GM21723 (cell line): ENCODE measurements around the gene ELAVL1.
"Not testable (repeated sequence)": the region's sequence is repeated elsewhere in the genome, so short reads cannot be mapped to it uniquely, and the experiment has no call there.

Source experiments
- ATAC-seq: cut with Tn5 transposase; IDR thresholded peaks from one replicate; pipeline ENCODE4 v1.9.1; 2021; ENCODE audit warnings: mild to moderate bottlenecking, moderate library complexity; ENCODE audit not compliant: unreplicated experiment

The ELAVL1 gene

DNA sequence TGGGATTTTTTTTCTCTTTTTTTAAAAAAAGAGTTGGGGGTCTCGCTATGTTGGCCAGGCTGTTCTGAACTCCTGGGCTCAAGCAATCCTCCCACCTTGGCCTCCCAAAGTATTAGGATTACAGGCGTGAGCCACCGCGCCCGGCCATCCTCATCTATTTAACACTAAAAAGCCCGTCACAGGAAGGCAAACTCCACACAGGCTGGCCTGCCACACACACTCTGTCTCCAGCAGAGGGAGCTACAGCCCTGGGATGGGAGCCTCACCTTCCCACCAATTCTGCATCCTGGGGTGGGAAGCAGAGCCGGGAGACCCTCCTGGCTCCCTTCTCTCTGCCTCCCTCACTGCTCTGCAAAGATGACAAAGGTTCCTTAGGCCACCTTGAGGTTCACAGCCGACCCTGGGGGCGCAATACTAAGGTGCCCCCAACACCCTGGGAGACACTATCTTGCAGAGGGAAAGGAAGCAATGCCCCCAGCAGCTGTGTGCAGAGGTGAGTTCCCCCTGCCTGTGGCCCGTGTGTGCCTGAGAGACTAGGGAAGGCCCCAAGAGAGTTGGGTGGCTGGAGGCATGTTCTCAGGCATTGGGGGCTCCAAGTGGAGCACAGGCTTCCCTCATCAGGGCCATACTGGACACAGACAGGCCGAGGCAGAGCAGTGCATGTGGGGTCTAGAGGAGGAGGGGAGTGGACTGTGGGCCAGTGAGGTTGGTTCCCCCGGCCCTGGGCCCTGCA, 34.6 kb downstream of the ELAVL1 start:
- ATAC-seq = no peak

DNA sequence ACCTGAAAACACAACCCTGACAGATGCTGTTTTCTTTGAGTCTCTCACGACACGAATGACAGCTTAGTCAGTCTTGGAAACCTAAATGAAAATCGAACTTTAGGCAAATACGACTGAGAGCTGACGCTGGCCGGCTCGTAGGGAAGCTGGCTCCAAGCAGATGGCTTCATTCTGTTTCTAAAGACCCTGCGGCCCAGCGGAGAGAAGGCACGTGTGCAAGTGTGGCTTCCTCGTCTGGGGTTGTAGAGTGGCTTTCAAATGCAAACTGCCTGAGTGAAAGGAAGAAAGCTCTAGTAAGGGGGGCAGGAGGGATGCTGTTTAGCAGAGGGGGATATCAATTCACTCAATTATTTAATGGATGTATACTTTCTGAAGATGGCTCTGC, 35.9 kb downstream of the ELAVL1 start:
- ATAC-seq = no peak

DNA sequence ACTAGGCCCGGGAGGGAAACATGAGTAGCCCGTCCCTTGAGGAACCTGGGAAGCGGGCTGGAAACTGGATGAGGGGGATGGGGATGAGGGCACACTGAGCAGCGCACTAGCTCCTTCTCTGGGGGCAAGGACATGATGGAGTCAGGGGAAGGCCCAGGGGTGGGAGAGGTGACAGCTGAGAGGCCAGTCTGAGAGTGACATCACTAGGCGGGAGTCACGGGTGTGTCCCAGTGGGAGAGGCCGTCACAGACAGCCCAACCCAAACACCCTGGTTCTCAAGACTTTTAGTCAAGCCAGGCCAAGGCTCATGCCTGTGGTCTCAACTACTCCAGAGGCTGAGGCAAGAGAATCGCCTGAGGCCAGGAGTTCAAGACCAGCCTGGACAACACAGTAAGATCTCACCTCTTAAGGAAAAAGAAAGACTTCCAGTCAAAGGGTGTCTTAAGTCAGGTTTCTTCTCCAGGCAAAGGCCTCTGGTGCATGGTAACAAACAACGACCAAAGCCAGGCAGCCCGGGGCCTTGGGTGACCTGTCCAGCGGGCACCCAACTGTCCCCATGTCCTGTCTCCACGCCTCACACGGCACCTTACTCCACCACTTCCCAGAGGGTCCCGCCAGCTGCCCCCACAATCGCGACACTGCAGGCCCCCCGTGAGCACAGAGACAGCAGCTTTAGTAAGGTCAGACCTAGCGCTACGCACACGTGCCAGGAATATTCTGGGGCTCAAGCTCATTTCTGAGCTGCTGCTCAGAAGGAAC, 36.5 kb downstream of the ELAVL1 start:
- ATAC-seq = no peak

DNA sequence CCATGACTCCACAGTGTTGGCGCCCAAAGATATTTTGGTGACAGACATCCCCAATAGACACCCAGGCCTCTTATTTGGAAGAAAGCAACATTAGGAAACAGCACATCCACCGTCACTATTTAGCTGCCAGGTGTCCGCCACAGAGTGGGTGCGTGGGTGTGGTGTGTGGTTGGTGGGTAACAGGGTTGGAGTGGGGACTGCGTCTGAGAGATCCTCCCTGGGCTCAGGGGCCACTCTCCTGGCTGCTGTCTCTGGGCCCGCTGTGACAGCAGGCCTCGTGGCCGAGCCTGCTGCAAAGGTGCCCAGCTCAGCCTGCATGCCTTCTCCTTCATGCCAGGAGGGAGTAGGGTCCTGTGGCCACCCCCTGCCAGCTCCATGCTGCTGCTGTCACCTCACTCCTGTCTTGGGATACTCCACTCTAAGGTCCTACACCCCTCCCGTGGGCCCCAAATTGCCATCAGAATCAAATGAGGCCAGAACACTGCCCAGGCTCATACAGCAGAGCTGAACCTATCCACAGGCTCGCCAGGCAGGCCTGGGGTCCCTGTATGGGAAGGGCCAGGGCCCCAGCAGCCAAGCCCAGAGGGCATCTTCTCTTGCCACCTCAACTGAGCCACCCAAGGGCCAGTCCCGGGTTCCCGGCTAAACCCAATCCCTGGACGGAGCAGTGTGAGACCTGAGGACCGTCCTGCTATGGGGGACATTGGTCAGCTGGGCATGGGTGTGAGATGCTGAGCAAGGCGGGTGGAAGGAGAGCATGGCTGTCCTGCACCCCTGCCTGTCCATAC, 37.2 kb downstream of the ELAVL1 start:
- no peak for ATAC-seq

DNA sequence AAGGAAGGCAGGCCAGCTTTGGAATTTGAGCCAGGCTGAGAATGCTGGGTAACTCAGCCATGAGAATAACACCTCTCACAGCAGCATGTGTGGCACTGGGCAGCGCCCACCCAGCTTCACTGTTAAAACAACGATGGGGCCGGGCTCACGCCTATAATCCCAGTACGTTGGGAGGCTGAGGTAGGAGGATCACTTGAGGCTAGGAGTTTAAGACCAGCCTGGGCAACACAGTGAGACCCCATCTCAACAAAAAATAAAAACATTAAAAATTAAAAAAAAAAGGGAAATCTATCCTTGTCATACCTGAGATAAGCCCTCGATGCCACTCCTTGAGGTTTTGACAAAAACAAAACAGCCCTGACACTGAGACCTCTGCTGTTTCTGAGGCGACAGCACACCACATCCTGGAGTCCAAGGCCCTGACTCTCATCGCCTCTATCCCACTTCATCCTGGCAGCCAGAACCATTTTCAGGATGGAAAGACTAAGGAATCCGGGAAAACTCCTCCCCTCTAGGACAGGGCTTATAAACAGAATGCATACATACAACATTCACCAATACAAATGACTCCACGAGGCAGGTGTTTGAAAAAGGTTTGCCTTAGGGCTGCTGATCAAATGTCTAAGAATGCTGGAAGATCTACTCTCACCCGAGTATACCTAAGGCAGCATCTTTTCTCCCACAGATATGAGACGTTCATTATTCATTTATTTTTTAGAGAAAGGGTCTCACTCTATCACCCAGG, 39.3 kb downstream of the ELAVL1 start:
- ATAC-seq = no peak

DNA sequence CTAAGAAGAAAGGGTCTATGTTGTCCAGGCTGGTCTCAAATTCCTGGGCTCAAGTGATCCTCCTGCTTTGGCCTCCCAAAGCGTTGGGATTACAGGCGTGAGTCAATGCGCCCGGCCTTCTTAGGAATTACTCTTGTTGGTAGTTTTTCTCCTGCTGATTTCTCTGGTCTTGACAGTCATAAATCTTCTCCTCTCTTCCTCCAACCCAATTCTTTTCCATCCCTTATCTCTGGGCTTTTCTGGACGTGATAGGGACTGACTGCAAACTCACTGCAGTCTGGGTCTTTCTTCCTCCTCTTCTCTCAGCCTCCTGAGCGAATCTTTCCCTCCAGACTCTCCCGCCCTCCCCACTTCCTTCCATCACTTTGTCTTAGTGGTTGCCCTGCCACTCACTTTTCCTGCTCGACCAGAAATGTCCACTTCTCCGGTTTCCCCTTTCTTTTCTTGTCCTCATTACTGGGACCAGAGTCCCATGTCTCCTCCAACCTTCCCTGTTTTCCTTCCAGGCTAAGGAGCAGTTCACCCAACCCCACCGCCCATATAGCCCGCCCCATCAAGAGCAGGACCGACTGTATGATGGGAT, 40.1 kb downstream of the ELAVL1 start:
- ATAC-seq = no peak

DNA sequence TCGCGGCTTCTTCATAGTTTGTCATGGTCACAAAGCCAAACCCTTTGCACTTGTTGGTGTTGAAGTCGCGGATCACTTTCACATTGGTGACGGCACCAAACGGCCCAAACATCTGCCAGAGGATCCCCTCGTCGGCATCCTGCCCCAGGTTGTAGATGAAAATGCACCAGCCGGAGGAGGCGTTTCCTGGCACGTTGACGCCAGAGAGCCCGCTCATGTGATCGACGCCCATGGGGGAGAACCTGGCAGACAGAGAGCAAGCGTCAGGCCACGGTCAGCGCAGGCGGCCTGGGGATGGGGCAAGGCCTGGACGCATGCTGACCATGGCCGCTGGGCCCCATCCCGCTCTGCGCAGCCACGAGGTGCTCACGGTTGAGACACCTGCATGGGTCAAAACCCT, 41.9 kb downstream of the ELAVL1 start:
- no peak for ATAC-seq

DNA sequence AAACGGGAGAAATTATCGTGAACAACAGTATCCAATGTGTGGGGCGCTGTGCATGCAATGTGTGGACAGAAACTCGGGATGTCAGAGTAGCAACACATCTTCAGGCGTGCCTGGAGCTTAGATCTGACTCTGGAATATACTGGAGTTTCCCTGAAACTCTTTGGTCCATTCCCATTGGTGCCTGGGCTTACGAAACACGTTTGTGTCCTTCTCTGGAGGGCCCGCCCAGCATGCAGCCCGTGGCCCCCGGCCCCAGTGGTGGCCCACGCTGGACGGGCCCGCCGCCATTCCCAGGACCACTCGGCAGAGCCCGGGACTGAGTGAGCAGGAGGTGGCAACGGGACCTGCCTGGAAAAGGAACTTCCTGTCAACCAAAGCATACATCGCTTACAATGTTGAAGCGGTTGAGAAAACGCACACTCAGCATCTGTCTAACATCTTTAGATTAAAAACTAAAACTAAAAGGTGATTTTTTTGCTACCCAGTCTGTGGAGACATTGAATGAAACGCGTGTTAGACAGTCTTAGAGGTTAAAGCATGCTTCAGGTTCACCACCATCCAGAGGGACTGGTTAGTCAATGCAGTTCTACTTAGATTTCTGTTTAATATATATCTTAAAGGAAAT, 42.7 kb downstream of the ELAVL1 start:
- no peak for ATAC-seq

DNA sequence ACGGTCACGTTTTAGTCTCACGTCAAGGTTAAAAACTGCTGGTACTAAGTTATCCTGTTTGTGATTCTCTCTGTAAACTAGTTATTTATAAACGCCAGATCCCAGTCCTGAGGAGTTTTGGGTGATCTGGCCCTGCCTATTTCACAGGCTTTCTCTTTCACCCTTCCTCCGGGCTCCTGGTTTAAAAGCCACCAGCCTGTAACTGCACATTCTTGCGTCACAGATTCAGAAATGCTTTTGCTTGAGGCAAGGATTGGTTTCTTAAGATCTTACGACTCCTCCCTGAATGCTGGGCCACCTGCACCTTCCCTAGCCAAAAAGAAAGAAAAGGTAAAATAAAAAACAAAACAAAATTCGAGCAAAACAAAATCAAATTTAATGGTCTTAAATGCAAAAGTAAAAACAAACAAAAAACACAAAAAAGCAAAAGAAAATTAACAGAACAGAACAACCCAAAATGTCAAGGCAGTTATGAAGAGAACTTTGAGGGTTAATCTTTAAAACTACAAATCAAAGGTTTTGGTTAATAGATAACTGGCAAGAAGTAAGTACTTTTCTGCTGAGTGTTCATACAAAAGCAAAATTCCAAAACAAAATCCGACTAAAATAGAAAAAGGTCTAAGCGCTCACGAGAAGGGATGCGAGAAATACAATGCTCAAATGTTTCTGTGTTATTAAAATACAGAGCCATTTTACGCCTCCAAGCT, 43.4 kb downstream of the ELAVL1 start:
- ATAC-seq = no peak

DNA sequence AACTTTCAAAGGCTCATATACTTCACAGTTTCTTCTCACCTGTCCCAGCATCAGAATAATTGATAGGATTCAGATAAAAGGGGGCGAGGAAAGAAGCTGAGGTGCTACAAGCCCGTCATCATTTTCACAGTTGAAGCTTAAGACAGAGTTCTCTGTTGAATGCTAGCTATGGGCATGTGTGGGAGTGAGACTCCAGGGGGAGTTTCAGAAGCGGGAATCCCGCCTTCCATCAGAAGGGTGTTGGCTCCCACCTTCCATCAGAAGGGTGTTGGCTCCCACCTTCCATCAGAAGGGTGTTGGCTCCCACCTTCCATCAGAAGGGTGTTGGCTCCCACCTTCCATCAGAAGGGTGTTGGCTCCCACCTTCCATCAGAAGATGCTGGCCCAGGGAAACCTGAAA, 44.4 kb downstream of the ELAVL1 start:
- not testable (repeated sequence) for ATAC-seq

DNA sequence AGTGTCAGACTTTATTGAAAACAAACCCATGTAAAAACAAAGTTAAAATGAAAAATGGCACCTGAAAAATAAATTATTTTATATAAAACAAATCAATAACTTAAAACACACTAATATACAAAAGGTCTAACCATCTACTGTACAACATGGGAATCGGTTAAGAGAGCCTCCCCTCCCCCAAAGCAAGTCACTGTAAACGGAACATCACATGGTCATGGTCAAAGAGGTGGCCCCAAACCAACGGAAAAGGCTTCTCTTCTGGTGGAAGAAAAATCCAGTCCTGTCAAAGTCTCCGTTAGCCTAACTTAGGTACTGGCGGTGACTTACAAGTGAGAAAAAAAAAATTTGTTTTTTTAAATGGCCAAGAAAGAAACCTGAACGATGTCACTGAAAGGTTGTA, 46.2 kb downstream of the ELAVL1 start:
- ATAC-seq = no peak

DNA sequence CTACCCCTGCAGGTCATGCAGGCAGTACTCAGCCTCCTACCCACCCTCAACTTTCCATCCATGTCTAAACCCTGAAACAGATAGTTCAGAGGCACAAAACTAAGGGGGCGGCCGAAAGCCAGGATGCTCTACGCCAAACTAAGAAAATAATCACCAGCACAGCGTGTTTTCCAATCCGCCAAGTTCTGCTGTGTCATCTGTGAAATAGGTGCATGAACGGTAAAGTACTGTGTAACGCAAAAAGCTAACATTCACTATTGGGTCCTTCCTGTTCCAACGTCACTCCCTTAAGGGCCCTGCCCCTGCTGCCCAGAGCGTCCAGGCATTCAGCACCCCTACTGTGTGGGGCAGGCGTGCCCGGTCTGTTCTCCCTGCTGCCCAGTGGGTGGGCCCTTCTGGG, 49.7 kb downstream of the ELAVL1 start:
- no peak for ATAC-seq

DNA sequence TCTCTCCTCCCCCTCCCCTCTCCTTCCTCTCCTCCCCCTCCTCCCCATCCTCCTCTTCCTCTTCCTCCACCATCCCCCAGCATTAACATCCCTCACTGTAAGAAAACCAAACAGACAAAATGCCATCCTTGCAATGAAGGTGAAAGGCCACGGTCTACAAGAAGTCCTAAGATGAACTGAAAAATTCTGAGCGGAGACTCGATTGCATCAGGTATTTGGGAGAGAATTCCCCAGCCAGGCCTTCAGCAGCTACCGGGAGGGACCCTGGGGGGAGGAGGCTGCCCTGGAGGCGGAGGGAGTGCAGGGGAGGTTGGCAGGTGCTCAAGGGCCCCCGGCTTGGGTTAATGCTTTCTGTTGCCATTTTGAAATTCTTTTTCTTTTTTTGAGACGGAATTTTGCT, 51.9 kb downstream of the ELAVL1 start:
- ATAC-seq = no peak

DNA sequence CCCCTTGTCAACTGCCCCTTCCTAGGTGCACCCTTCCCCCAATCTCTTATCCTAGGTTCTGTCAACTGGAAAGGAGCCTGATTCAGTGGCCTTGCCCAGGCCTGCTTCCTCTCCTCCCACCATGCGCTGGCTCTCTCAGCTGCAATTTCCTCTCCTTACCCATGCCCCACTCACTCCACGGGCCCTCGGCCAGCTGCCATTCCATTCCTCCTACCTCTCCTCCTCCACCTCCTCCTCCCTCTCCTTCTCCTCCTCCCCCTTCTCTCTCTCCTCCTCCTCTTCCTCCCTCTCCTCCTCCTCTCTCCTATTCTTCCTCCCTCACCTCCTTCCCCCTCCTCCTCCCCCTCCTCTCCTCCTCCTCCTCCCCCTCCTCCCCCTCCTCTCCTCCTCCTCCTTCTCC, 52.4 kb downstream of the ELAVL1 start:
- ATAC-seq = no peak

DNA sequence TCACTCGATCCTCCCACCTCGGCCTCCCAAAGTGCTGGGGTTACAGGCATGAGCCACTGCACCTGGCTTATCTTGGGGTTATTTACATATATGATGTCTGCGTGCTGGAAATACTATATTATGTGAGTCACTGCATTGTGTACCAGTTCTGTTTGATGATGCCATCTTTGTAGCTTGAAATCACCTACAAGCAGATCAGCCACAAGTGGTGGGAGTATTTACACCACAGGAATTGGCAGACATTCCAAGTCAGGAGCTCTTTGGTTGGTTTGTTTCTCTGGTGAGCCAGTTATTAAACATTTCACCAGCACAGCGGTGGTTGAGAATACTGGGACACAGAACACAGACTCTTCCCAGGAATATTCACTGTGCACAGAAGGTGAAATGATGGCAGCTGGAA, 57.5 kb downstream of the ELAVL1 start:
- no peak for ATAC-seq

DNA sequence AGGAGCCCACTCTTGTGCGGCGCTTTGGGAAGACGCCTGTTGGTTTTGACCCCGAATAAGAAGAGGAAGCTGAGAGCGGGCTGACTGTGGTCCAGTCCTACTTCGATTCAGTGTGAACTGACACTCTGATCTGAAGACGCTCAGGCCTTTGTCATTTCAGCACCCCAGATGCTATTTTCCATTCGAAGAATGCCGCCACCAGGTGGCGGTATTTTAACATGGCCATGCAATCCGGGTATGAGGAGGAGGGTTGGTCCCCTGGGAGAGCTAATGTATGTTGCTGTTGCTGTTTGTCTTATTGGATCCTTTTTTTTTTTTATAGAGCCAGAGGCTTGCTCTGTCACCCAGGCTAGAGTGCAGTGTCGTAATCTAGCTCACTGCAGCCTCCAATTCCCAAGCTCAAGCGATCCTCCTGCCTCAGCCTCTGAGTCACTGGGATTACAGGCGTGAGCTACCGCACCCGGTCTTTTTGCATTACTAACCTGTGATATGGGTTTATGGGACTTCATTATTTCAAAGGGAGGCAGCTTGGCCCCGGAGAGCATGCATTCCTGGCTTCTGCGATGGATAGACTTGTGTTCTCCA, 61.2 kb downstream of the ELAVL1 start:
- peak; percentile 31 for ATAC-seq

DNA sequence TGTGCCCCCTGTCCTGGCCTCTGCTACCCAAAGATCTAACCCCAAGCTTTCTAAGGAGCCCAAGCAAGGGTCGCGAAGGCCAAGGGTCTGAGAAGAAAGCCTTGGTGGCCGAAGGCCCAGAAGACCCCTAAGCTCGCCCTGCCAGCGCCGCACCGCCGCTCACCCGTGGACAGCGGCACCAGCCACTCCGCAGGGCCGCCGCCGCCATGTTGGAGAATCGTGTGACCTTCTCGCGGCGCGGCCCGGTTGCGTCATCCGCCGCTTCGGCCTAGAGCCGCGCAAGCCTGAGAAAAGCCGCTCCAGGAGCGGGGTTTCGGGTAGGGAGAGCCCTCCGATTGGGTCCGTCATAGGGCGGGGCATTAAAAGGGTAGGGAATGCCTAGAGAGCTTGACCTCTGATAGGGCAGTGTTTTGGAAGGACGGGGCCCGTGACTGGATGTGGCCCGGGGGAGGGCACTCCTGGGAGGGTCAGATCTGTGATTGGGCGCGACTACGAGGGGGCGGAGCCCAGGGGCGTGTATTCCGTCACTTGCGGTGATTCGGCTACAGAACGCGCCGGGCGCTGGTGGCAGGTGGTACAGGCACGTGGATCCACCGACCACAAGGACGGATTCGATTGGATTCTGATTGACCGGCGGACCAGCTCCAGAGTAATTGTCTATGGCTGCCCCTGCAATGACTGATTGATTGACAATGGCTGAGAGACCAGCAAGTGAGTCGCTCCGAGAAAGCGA, 61.8 kb downstream of the ELAVL1 start, which contains the start of gene TIMM44:
TSS of gene TIMM44 (minus strand) at position 223 of the 733 bp plus-strand sequence. CDS start at position 208, 15 bp downstream.
- peak; percentile 93 for ATAC-seq

DNA sequence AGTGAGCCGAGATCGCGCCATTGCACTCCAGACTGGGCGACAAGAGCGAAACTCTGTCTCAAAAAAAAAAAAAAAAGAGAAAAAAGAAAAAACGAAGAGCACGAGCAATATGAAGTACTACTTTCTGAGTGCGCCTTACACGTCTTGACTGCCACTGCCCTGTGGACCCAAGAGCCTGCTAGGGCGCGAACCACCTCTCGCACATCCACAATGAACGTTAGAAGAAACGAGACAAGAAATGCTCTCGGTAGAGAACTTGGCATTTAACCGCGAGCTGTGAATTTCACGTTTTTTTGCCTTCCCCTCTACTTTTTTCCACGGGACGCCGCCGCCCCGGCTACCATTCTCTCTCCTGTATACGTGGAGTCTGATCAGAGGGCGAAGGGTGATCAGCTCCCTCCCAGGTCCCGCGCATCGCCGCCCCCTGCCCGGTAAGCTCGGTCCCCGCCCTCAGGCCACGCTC, 62.4 kb downstream of the ELAVL1 start:
- no peak for ATAC-seq
